WTC11 (cell line): ENCODE results near the gene CCND1. TPM values are rescaled to one million over a fixed set of nuclear protein-coding genes. Genes with fewer than 3 reads are reported as not detected.

Experiments used
- ATAC-seq: fragments of 200-7000 bp; cut with Tn5 transposase; 2 replicates; pipeline ENCODE4 v1.10.0; 2021; ENCODE audit warnings: mild to moderate bottlenecking, moderate library complexity
- CTCF ChIA-PET: fragments of 300-600 bp; sonication (Branson Sonifier 250); formaldehyde crosslinking; loops from one replicate; lab custom pipeline; 2021; ENCODE audit warnings: antibody characterized with exemption; lab: Charles Lee
- POLR2A ChIA-PET: fragments of 350-600 bp; sonication (Branson Sonifier 250); formaldehyde crosslinking; loops from one replicate; lab custom pipeline; 2021; ENCODE audit warnings: antibody characterized with exemption; lab: Charles Lee
- DNase-seq: peaks from one replicate; pipeline ENCODE4 v3.0.0; 2021; ENCODE audit warnings: low spot score
- H3K27ac Mint-ChIP-seq: 2 replicates; pipeline ENCODE4 v1.8.0; 2021; ENCODE audit warnings: mixed read lengths
- H3K27me3 Mint-ChIP-seq: 2 replicates; pipeline ENCODE4 v1.8.0; 2021; ENCODE audit warnings: low read depth, mild to moderate bottlenecking, moderate library complexity, mixed read lengths
- H3K36me3 Mint-ChIP-seq: 2 replicates; pipeline ENCODE4 v1.8.0; 2021; ENCODE audit warnings: mixed read lengths
- H3K4me1 Mint-ChIP-seq: 2 replicates; pipeline ENCODE4 v1.8.0; 2022; ENCODE audit warnings: mixed read lengths
- H3K4me3 Mint-ChIP-seq: 2 replicates; pipeline ENCODE4 v1.8.0; 2021; ENCODE audit warnings: mild to moderate bottlenecking, moderate library complexity, mixed read lengths
- H3K9me3 Mint-ChIP-seq: 2 replicates; pipeline ENCODE4 v1.8.0; 2021; ENCODE audit warnings: mixed read lengths
- ATF1 ChIP-seq: sonication (generic); formaldehyde crosslinking; IDR thresholded peaks from 2 replicates; pipeline ENCODE4 v1.8.1; 2023; ENCODE audit warnings: mild to moderate bottlenecking, moderate library complexity, missing genetic modification reagents
- CREM ChIP-seq: sonication (generic); formaldehyde crosslinking; IDR thresholded peaks from 2 replicates; pipeline ENCODE4 v1.8.1; 2022; ENCODE audit warnings: mild to moderate bottlenecking, missing genetic modification reagents, moderate library complexity
- ELF4 ChIP-seq: sonication (generic); formaldehyde crosslinking; IDR thresholded peaks from 2 replicates; pipeline ENCODE4 v1.8.1; 2022; ENCODE audit warnings: low read depth, mild to moderate bottlenecking, moderate library complexity, missing genetic modification reagents
- FOXK1 ChIP-seq: sonication (generic); formaldehyde crosslinking; IDR thresholded peaks from 2 replicates; pipeline ENCODE4 v1.8.0; 2022; ENCODE audit warnings: mild to moderate bottlenecking, moderate library complexity, missing genetic modification reagents
- FOXP1 ChIP-seq: sonication (generic); formaldehyde crosslinking; IDR thresholded peaks from 2 replicates; pipeline ENCODE4 v1.8.0; 2022; ENCODE audit warnings: missing genetic modification reagents, mild to moderate bottlenecking, moderate library complexity, borderline replicate concordance
- PRRX2 ChIP-seq: fragments of 250-450 bp; sonication (Bioruptor Pico); IDR thresholded peaks from 2 replicates; pipeline ENCODE4 v1.8.0; 2021; ENCODE audit warnings: mild to moderate bottlenecking
- TEAD1 ChIP-seq: sonication (generic); formaldehyde crosslinking; IDR thresholded peaks from 2 replicates; pipeline ENCODE4 v1.8.0; 2022; ENCODE audit warnings: mild to moderate bottlenecking, missing genetic modification reagents
- TEAD4 ChIP-seq: sonication (generic); formaldehyde crosslinking; IDR thresholded peaks from 2 replicates; pipeline ENCODE4 v1.8.0; 2022; ENCODE audit warnings: mild to moderate bottlenecking, missing genetic modification reagents
- TP53 ChIP-seq: sonication (generic); formaldehyde crosslinking; IDR thresholded peaks from 2 replicates; pipeline ENCODE4 v1.8.1; 2023; ENCODE audit warnings: mild to moderate bottlenecking, missing genetic modification reagents
- ZNF219 ChIP-seq: sonication (generic); formaldehyde crosslinking; IDR thresholded peaks from 2 replicates; pipeline ENCODE4 v1.8.0; 2023; ENCODE audit warnings: missing genetic modification reagents, mild to moderate bottlenecking, borderline replicate concordance
- ZNF232 ChIP-seq: sonication (generic); formaldehyde crosslinking; IDR thresholded peaks from 2 replicates; pipeline ENCODE4 v1.8.0; 2022; ENCODE audit warnings: mild to moderate bottlenecking, missing genetic modification reagents
- ZNF396 ChIP-seq: fragments of 250-450 bp; sonication (Bioruptor Pico); IDR thresholded peaks from 2 replicates; pipeline ENCODE4 v1.8.0; 2021; ENCODE audit warnings: mild to moderate bottlenecking, moderate library complexity, borderline replicate concordance
- ZNF416 ChIP-seq: fragments of 250-450 bp; sonication (Bioruptor Pico); IDR thresholded peaks from 2 replicates; pipeline ENCODE4 v1.9.0; 2021; ENCODE audit warnings: mild to moderate bottlenecking, inconsistent platforms
- ZNF423 ChIP-seq: fragments of 250-450 bp; sonication (Bioruptor Pico); IDR thresholded peaks from 2 replicates; pipeline ENCODE4 v2.1.2; 2022; ENCODE audit warnings: mild to moderate bottlenecking, moderate library complexity
- total RNA-seq: library from RNA; stranded (reverse); gene quantifications from 3 replicates; pipeline ENCODE4 v1.2.3, GENCODE V29; 2021
- TF ChIP-seq, protein P1 (sequence below): sonication (generic); formaldehyde crosslinking; IDR thresholded peaks from 2 replicates; pipeline ENCODE4 v1.8.0; 2022; ENCODE audit warnings: mild to moderate bottlenecking, missing genetic modification reagents
- TF ChIP-seq, protein P2 (sequence below): sonication (generic); formaldehyde crosslinking; IDR thresholded peaks from 2 replicates; pipeline ENCODE4 v1.8.1; 2023; ENCODE audit warnings: mild to moderate bottlenecking, moderate library complexity, missing genetic modification reagents
- TF ChIP-seq, protein P3 (sequence below): sonication (generic); formaldehyde crosslinking; IDR thresholded peaks from 2 replicates; pipeline ENCODE4 v1.8.1; 2023; ENCODE audit warnings: mild to moderate bottlenecking, missing genetic modification reagents, moderate library complexity
- TF ChIP-seq, protein P4 (sequence below): fragments of 250-450 bp; sonication (Bioruptor Pico); IDR thresholded peaks from 2 replicates; pipeline ENCODE4 v2.1.2; 2022; ENCODE audit warnings: mild to moderate bottlenecking, moderate library complexity
- TF ChIP-seq, protein P5 (sequence below): sonication (generic); formaldehyde crosslinking; IDR thresholded peaks from 2 replicates; pipeline ENCODE4 v1.8.0; 2022; ENCODE audit warnings: missing genetic modification reagents
- TF ChIP-seq, protein P6 (sequence below): sonication (generic); formaldehyde crosslinking; IDR thresholded peaks from 2 replicates; pipeline ENCODE4 v1.8.1; 2023; ENCODE audit warnings: mild to moderate bottlenecking, missing genetic modification reagents, moderate library complexity
- TF ChIP-seq, protein P7 (sequence below): sonication (generic); formaldehyde crosslinking; IDR thresholded peaks from 2 replicates; pipeline ENCODE4 v1.8.0; 2022; ENCODE audit warnings: mild to moderate bottlenecking, missing genetic modification reagents

Gene CCND1
- total RNA-seq, 1 experiment from 2014 or later = 212 TPM

DNA sequence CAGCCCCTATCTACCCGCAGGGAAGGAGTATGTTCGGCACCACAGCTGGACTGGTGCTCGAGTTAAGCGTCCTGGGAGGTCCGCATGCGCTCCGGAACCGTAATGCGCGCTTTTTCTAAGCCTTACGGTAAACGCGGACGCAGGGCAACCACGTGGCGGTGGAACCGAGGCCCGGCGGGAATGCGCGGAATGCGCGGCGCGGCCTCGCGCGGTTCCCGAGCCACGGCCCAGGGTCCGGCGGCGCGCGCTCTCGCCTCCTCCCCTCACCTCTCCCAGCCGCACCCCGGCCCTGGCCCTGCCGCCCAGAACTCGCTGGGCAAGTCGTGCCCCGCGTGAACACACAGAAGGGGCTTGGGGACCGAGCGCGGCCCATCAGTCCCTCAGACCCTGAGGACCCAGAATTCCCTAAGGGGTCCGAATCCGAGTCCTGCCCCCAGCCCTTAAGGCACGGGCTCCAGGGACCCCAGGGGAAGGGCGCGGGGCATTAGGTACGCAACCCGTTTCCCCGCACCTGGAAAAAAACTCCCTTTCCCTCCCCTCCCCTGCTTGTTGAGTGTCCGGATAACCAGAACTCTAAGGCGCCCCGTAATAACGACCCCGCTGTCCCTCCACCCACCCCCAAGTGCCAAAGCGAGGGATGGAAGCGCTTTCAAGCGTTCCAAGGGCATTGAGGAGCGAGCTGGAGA, 4.3 kb upstream of the CCND1 start (continued):
- TF ChIP-seq ZNF232 (CRISPR knock-in tag) = peak; percentile 93; the same call in 1 of the 2 replicates
- no peak for TF ChIP-seq ZNF423 (CRISPR knock-in tag)
- peak; percentile 97 for TF ChIP-seq TEAD4

DNA sequence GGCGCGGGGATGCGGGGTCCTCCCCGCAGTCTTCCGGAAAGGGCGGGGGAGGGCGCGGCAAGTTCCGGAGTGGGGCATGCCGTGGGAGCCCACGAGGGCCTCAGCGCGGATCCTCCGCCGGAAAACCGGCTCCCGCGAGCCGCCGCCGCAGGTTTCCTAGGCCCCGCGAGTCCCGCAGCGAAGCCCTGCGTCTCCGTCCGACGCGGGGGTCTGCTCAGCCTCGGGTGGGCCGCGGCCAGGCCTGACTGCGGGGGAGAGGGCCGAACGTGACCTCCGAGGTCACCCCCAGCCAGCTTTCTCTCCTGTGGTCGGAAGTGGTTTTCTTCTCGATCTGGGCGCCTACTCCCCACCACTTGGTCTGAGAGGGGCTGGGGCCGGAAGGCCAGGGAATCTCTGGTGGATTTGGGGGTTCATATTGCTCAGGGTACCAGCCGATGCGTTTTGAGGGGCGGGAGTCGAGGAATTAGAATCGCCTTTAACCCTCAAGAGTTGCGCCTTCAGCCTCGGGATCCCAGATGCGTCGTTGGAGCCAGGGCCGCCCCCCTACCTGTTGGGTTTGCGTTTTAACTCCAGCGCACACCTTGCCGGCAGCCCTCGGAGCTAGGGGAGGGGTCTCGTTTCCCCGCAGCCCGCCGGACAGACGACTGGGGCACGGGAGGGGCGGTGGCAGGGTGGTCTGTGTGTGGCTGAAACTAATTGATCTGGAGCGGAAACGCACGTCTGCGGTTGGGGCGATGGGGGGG, 3.6 kb upstream of the CCND1 start:
- H3K4me1 Mint-ChIP-seq = peaks cover 21% of the 10 kb centered on the region
- H3K4me3 Mint-ChIP-seq = peak overlapping the region; percentile 89
- peak overlapping the region; percentile 92 for H3K27ac Mint-ChIP-seq
- POLR2A ChIA-PET = interaction anchor here (0.6 to 2.4 kb wide), 4 partner anchors 184 to 1574 kb away, joined by 4 to 12 read pairs (median 4); no protein-coding TSS in a partner anchor
- no peaks in the 10 kb centered on the region for H3K36me3 Mint-ChIP-seq
- H3K27me3 Mint-ChIP-seq = peaks cover 12% of the 10 kb centered on the region
- no peaks in the 10 kb centered on the region for H3K9me3 Mint-ChIP-seq
- peak; percentile 6 for ATAC-seq
- peak; percentile 67 for DNase-seq
- CTCF ChIA-PET = interaction anchor here (0.6 to 1.6 kb wide), 5 partner anchors 7 to 515 kb away, joined by 3 to 5 read pairs (median 4); partner anchors contain the start of gene MYEOV
- TF ChIP-seq, protein P1, sequence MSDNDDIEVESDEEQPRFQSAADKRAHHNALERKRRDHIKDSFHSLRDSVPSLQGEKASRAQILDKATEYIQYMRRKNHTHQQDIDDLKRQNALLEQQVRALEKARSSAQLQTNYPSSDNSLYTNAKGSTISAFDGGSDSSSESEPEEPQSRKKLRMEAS (CRISPR knock-in tag) = no peak
- no peak; the same call in 1 of the 2 replicates for TF ChIP-seq TEAD1
- no peak for TF ChIP-seq CREM (CRISPR knock-in tag)
- 0 out of 2 replicates have a peak, but pooled peaks have one; percentile 43 for TF ChIP-seq PRRX2 (CRISPR knock-in tag)
- TF ChIP-seq, protein P2, sequence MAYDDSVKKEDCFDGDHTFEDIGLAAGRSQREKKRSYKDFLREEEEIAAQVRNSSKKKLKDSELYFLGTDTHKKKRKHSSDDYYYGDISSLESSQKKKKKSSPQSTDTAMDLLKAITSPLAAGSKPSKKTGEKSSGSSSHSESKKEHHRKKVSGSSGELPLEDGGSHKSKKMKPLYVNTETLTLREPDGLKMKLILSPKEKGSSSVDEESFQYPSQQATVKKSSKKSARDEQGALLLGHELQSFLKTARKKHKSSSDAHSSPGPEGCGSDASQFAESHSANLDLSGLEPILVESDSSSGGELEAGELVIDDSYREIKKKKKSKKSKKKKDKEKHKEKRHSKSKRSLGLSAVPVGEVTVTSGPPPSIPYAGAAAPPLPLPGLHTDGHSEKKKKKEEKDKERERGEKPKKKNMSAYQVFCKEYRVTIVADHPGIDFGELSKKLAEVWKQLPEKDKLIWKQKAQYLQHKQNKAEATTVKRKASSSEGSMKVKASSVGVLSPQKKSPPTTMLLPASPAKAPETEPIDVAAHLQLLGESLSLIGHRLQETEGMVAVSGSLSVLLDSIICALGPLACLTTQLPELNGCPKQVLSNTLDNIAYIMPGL (CRISPR knock-in tag) = no peak
- TF ChIP-seq, protein P3, sequence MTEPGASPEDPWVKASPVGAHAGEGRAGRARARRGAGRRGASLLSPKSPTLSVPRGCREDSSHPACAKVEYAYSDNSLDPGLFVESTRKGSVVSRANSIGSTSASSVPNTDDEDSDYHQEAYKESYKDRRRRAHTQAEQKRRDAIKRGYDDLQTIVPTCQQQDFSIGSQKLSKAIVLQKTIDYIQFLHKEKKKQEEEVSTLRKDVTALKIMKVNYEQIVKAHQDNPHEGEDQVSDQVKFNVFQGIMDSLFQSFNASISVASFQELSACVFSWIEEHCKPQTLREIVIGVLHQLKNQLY (CRISPR knock-in tag) = no peak
- TF ChIP-seq ELF4 (CRISPR knock-in tag) = no peak
- no peak for TF ChIP-seq FOXK1 (CRISPR knock-in tag)
- TF ChIP-seq, protein P4, sequence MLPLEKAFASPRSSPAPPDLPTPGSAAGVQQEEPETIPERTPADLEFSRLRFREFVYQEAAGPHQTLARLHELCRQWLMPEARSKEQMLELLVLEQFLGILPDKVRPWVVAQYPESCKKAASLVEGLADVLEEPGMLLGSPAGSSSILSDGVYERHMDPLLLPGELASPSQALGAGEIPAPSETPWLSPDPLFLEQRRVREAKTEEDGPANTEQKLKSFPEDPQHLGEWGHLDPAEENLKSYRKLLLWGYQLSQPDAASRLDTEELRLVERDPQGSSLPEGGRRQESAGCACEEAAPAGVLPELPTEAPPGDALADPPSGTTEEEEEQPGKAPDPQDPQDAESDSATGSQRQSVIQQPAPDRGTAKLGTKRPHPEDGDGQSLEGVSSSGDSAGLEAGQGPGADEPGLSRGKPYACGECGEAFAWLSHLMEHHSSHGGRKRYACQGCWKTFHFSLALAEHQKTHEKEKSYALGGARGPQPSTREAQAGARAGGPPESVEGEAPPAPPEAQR (CRISPR knock-in tag) = no peak
- TF ChIP-seq ZNF396 (CRISPR knock-in tag) = no peak
- TF ChIP-seq, protein P5, sequence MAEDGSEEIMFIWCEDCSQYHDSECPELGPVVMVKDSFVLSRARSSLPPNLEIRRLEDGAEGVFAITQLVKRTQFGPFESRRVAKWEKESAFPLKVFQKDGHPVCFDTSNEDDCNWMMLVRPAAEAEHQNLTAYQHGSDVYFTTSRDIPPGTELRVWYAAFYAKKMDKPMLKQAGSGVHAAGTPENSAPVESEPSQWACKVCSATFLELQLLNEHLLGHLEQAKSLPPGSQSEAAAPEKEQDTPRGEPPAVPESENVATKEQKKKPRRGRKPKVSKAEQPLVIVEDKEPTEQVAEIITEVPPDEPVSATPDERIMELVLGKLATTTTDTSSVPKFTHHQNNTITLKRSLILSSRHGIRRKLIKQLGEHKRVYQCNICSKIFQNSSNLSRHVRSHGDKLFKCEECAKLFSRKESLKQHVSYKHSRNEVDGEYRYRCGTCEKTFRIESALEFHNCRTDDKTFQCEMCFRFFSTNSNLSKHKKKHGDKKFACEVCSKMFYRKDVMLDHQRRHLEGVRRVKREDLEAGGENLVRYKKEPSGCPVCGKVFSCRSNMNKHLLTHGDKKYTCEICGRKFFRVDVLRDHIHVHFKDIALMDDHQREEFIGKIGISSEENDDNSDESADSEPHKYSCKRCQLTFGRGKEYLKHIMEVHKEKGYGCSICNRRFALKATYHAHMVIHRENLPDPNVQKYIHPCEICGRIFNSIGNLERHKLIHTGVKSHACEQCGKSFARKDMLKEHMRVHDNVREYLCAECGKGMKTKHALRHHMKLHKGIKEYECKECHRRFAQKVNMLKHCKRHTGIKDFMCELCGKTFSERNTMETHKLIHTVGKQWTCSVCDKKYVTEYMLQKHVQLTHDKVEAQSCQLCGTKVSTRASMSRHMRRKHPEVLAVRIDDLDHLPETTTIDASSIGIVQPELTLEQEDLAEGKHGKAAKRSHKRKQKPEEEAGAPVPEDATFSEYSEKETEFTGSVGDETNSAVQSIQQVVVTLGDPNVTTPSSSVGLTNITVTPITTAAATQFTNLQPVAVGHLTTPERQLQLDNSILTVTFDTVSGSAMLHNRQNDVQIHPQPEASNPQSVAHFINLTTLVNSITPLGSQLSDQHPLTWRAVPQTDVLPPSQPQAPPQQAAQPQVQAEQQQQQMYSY (CRISPR knock-in tag) = peak; percentile 54; the same call in 1 of the 2 replicates
- no peak for TF ChIP-seq FOXP1 (CRISPR knock-in tag)
- peak; percentile 42; the same call in 1 of the 2 replicates for TF ChIP-seq TP53 (CRISPR knock-in tag)
- TF ChIP-seq ZNF219 (CRISPR knock-in tag) = peak; percentile 20; the same call in 1 of the 2 replicates
- TF ChIP-seq, protein P6, sequence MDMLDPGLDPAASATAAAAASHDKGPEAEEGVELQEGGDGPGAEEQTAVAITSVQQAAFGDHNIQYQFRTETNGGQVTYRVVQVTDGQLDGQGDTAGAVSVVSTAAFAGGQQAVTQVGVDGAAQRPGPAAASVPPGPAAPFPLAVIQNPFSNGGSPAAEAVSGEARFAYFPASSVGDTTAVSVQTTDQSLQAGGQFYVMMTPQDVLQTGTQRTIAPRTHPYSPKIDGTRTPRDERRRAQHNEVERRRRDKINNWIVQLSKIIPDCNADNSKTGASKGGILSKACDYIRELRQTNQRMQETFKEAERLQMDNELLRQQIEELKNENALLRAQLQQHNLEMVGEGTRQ (CRISPR knock-in tag) = no peak
- TF ChIP-seq, protein P7, sequence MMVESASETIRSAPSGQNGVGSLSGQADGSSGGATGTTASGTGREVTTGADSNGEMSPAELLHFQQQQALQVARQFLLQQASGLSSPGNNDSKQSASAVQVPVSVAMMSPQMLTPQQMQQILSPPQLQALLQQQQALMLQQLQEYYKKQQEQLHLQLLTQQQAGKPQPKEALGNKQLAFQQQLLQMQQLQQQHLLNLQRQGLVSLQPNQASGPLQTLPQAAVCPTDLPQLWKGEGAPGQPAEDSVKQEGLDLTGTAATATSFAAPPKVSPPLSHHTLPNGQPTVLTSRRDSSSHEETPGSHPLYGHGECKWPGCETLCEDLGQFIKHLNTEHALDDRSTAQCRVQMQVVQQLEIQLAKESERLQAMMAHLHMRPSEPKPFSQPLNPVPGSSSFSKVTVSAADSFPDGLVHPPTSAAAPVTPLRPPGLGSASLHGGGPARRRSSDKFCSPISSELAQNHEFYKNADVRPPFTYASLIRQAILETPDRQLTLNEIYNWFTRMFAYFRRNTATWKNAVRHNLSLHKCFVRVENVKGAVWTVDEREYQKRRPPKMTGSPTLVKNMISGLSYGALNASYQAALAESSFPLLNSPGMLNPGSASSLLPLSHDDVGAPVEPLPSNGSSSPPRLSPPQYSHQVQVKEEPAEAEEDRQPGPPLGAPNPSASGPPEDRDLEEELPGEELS (CRISPR knock-in tag) = peak; percentile 64; the same call in 1 of the 2 replicates
- TF ChIP-seq TEAD4 = 0 out of 2 replicates have a peak, but pooled peaks have one; percentile 31
- no peak for TF ChIP-seq ZNF416 (CRISPR knock-in tag)
- no peak for TF ChIP-seq ATF1 (CRISPR knock-in tag)
